Upper lobe of left lung (tissue), 6 donors: Measurements from ENCODE around the gene ANKRD65. TPM values are rescaled to one million over a fixed set of nuclear protein-coding genes. Genes with fewer than 3 reads are reported as not detected.
"Not testable (repeated sequence)": the region's sequence is repeated elsewhere in the genome, so short reads cannot be mapped to it uniquely, and the experiment has no call there.

ENCODE experiments used
- ATAC-seq, 2 donors: fragments of 200-7000 bp; cut with Tn5 transposase; one replicate each; pipeline ENCODE4 v1.9.1; 2022; ENCODE audit warnings: mild to moderate bottlenecking in 2 of 2, moderate library complexity in 2 of 2; ENCODE audit not compliant: low FRiP score in 2 of 2
- DNase-seq, 2 donors: peaks; one replicate each; pipeline ENCODE4 v3.0.0-alpha.2; 2019 to 2020
- H3K27ac ChIP-seq, 4 donors: fragments of 200-600 bp; sonication (generic); one replicate each; pipeline ENCODE4 v1.5.1; 2016 to 2019
- H3K27me3 ChIP-seq, 4 donors: fragments of 200-600 bp; sonication (generic); one replicate each; pipeline ENCODE4 v1.5.1; 2017 to 2019
- H3K36me3 ChIP-seq, 4 donors: fragments of 200-600 bp; sonication (generic); one replicate each; pipeline ENCODE4 v1.5.1; 2016 to 2019
- H3K4me1 ChIP-seq, 4 donors: fragments of 200-600 bp; sonication (generic); one replicate each; pipeline ENCODE4 v1.5.1; 2018 to 2019
- H3K4me3 ChIP-seq, 4 donors: fragments of 200-600 bp; sonication (generic); one replicate each; pipeline ENCODE4 v1.5.1; 2017 to 2019; ENCODE audit warnings: mild to moderate bottlenecking in 2 of 4, moderate library complexity in 1 of 4
- H3K9me3 ChIP-seq, 4 donors: fragments of 200-600 bp; sonication (generic); one replicate each; pipeline ENCODE4 v1.5.1; 2018 to 2019
- CTCF ChIP-seq, 6 experiments: fragments of 450-650 bp in 4 of 6; fragments of 200-600 bp in 2 of 6; sonication (generic) in 2 of 6; IDR thresholded peaks; one replicate each; pipeline ENCODE4 v1.5.1; 2016 to 2019; ENCODE audit warnings: antibody characterized with exemption in 6 of 6
- EP300 ChIP-seq, 4 donors: sonication (generic); formaldehyde crosslinking; IDR thresholded peaks; one replicate each; pipeline ENCODE4 v1.5.1; 2017; ENCODE audit warnings: antibody characterized with exemption in 4 of 4, control low read depth in 2 of 4
- POLR2A ChIP-seq, 4 donors: fragments of 450-650 bp; IDR thresholded peaks; one replicate each; pipeline ENCODE4 v1.5.1; 2016 to 2017; ENCODE audit warnings: antibody characterized with exemption in 4 of 4, mild to moderate bottlenecking in 2 of 4
- POLR2AphosphoS5 ChIP-seq, 2 donors: sonication (generic); formaldehyde crosslinking; IDR thresholded peaks; one replicate each; pipeline ENCODE4 v1.5.1; 2017; ENCODE audit warnings: antibody characterized with exemption in 2 of 2
- WGBS, 2 donors: methylation state at CpG; one replicate each; pipeline ENCODE4 v1.1.5; 2017 to 2018; 5-methylcytosine and 5-hydroxymethylcytosine counted together
- total RNA-seq, 6 donors: library from RNA; depleted of rRNA in 4 of 6; stranded (reverse); fragments of >200 nt in 4 of 6; gene quantifications; one replicate each; pipeline versions ENCODE4 v1.1.0 to v1.2.1, GENCODE V29; 2016 to 2021
- donor health status: DM: no; HTN: no; CAD: no; lungs with moderate emphysema.
- donor health status: DM: no; HTN: yes; CAD: no; lungs with severe emphysema.

The ANKRD65 gene
- total RNA-seq, 6 donors from 2014 or later = 21.3 to 54.5 (median 34.7) TPM

- no peaks in the 10 kb centered on the region for H3K4me1 ChIP-seq
- peak in 1 of 2 donors; percentile 66 for DNase-seq
- 90 to 94% methylated on average over 7 to 16 of the region's 16 CpGs for WGBS, 2 donors
- H3K27me3 ChIP-seq = no peaks in the 10 kb centered on the region
- TF ChIP-seq POLR2AphosphoS5 (IDR thresholded peaks at IDR 0.05) (no peak), EP300 (IDR thresholded peaks at IDR 0.05) (no peak), POLR2A (IDR thresholded peaks at IDR 0.05) (no peak), CTCF (IDR thresholded peaks at IDR 0.05) (no peak)
- ATAC-seq = no peak
- H3K4me3 ChIP-seq = no peak overlapping the region
- H3K36me3 ChIP-seq = no peaks in the 10 kb centered on the region
- no peak overlapping the region for H3K27ac ChIP-seq
- no peaks in the 10 kb centered on the region for H3K9me3 ChIP-seq
Measured at GRCh38 chr1:1452882-1453281, 31.8 kb upstream of the ANKRD65 start.

DNA sequence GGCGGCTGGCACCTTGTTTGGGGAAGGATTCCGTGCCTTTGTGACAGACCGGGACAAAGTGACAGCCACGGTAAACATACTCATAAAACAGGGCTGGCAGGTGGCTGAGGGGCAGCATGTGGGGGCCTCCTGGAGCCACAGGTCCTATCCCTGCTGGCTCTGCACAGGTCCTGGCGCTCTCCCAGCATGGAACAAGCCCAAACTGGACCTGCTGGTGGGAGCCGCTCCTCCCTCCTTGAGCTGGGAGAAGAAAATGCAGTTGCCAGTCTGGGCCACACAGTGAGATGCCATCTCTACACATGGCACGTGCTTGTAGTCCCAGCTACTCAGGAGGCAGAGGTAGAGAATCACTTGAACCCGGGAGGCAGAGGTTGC, 31.3 kb upstream of the ANKRD65 start:
- H3K4me3 ChIP-seq, H3K9me3 ChIP-seq, DNase-seq, H3K4me1 ChIP-seq, H3K27me3 ChIP-seq, H3K27ac ChIP-seq, ATAC-seq, H3K36me3 ChIP-seq: not testable (repeated sequence)
- WGBS, 2 donors = 70 to 93% methylated on average over 6 of the region's 8 CpGs

DNA sequence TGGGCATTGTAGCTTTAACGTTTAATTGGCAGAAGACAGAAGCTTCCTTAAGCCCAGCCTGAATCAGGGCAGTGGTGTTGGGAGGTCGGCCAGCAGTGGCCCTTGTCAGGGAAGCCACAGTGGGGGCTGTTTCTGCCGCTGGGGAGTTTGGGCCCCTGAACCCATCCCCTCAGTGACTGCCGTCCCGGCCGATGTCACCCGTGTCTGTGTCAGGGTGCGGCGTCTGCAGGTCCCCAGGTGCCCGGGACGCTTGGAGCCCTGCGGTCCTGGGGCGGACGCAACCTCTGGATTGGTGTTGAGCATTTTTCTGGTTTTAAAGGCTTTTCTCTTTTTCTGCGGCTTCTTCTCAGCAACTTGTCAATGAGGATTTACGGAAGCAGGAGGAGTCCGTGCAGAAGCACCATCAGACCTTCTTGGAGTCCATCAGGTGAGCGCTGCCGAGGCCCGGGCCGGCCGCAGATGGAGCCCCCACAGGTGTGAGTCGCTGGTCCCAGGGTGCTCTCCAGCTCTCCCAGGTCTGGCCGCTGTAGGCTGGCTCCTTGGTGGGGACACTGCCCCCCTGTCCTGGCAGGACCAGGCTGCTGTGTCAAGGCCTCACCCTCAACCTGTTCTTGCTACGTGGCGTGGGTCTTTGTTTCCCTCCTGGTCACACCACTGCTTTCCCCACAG, 30.8 kb upstream of the ANKRD65 start:
- H3K27me3 ChIP-seq = no peaks in the 10 kb centered on the region
- DNase-seq = peak in 1 of 2 donors; percentile 76
- no peak for ATAC-seq
- no peaks in the 10 kb centered on the region for H3K4me1 ChIP-seq
- 90 to 91% methylated on average over 23 to 26 of the region's 26 CpGs for WGBS, 2 donors
- H3K9me3 ChIP-seq = no peaks in the 10 kb centered on the region
- TF ChIP-seq POLR2AphosphoS5 (IDR thresholded peaks at IDR 0.05) = no peak
- no peak overlapping the region for H3K4me3 ChIP-seq
- H3K36me3 ChIP-seq = no peaks in the 10 kb centered on the region
- H3K27ac ChIP-seq = no peak overlapping the region

- H3K4me3 ChIP-seq, H3K9me3 ChIP-seq, H3K27ac ChIP-seq, H3K36me3 ChIP-seq, H3K4me1 ChIP-seq, ATAC-seq, H3K27me3 ChIP-seq: not testable (repeated sequence)
- DNase-seq = peak in 1 of 2 donors; percentile 68
- WGBS, 2 donors = 86% methylated on average over 21 to 22 of the region's 22 CpGs
Measured at GRCh38 chr1:1450616-1451015, 29.5 kb upstream of the ANKRD65 start.

- TF ChIP-seq POLR2AphosphoS5 (IDR thresholded peaks at IDR 0.05) = no peak
- TF ChIP-seq POLR2A (IDR thresholded peaks at IDR 0.05) = no peak
- TF ChIP-seq EP300 (IDR thresholded peaks at IDR 0.05) = no peak
- no peak for TF ChIP-seq CTCF (IDR thresholded peaks at IDR 0.05)
- H3K4me3 ChIP-seq = no peak within 1 kb of the TSS
- no peaks in the 10 kb centered on the region for H3K4me1 ChIP-seq
- H3K36me3 ChIP-seq = no peaks in the 10 kb centered on the region
- no peaks in the 10 kb centered on the region for H3K27me3 ChIP-seq
- no peak for ATAC-seq
- no peak within 1 kb of the TSS for H3K27ac ChIP-seq
- WGBS, 2 donors = 81 to 85% methylated on average over 6 of the region's 6 CpGs
- DNase-seq = no peak
- H3K9me3 ChIP-seq = no peaks in the 10 kb centered on the region
Measured at GRCh38 chr1:1449099-1449739, 28.1 kb upstream of the ANKRD65 start, which contains the start of gene ATAD3C. ATAD3C (plus strand) TSS chr1:1449689; CDS start chr1:1450684, 995 bp downstream.

DNA sequence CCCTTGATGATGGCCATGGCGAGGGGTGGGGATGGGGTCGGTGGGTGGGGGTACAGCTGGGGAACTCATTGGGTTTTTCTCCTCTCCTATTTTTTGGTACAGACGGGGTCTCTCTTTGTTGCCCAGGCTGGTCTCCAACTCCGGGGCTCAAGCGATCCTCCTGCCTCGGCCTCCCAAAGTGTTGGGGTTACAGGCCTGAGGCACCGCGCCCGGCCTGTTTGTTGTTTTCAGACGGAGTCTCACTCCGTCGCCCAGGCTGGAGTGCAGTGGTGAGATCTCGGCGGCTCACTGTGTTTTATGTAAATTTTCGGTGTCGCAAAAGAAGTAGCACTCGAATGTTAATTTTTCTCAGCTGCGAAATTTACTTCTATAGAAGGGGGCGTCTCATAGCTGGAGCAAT, 25.6 kb upstream of the ANKRD65 start:
- not testable (repeated sequence) for H3K27ac ChIP-seq, H3K27me3 ChIP-seq, H3K4me3 ChIP-seq, DNase-seq, ATAC-seq, H3K4me1 ChIP-seq, H3K9me3 ChIP-seq, H3K36me3 ChIP-seq
- 91 to 95% methylated on average over 19 of the region's 19 CpGs for WGBS, 2 donors
